ENCODE measurements around the gene KCNK1. TPM values are rescaled to one million over a fixed set of nuclear protein-coding genes. Genes with fewer than 3 reads are reported as not detected.
A peak's percentile ranks its signal among the peaks of the same experiment; 100 is the strongest.

KCNK1 gene
- total and polyA plus RNA-seq, 2 of the 8 experiments (the other 6 are each of a cell fraction or from before 2014, with no cell fraction given): 11.9 to 16.5 TPM

- Histone ChIP-seq H3K56ac (replicated peaks; ENCODE audit: insufficient read length, low read depth, low read length) (no peak overlapping the region), H3K23me2 (ENCODE audit: low read depth, low read length) (no peaks in the 10 kb centered on the region), H3K14ac (ENCODE audit: insufficient read length) (no peak overlapping the region), H2BK12ac (ENCODE audit: low read depth, low read length) (no peak overlapping the region), H2AFZ (ENCODE audit: low read length) (0 out of 2 replicates have a peak overlapping the region, but pooled peaks have one; percentile 17), H3K9me3 (ENCODE audit: insufficient read depth in 2 of 2, low read depth in 1 of 2, low read length in 1 of 2) (peaks cover 9 to 11% of the 10 kb centered on the region in 2 experiments; a peak in 2 of 4 replicates), H3K27me3 (replicated peaks in 1 of 4; ENCODE audit: control insufficient read depth in 3 of 4, extremely low read depth in 1 of 4, insufficient read depth in 3 of 4, low read length in 3 of 4) (no peaks in the 10 kb centered on the region), H3K23ac (ENCODE audit: insufficient read length) (no peak overlapping the region), H2BK15ac (ENCODE audit: low read length) (no peak overlapping the region), H3K36me3 (ENCODE audit: control insufficient read depth in 2 of 4, insufficient read depth in 4 of 4, low read length in 3 of 4) (no peaks in the 10 kb centered on the region; a peak in 1 of 8 replicates), H3K4me3 (ENCODE audit: extremely low read depth in 1 of 4, insufficient read depth in 2 of 4, low read depth in 3 of 4, low read length in 4 of 4) (no peak overlapping the region), H3K18ac (ENCODE audit: extremely low read depth, low read length) (no peak overlapping the region), H3K9ac (replicated peaks in 1 of 4; ENCODE audit: extremely low read depth in 1 of 4, low read depth in 3 of 4, low read length in 3 of 4) (no peak overlapping the region), H2BK120ac (replicated peaks; ENCODE audit: low read depth, low read length) (no peak overlapping the region), H3K79me1 (ENCODE audit: low read depth, low read length) (no peaks in the 10 kb centered on the region), H3K27ac (ENCODE audit: low read depth, low read length) (no peak overlapping the region), H2AK5ac (ENCODE audit: low read depth, low read length) (no peak overlapping the region), H4K5ac (ENCODE audit: insufficient read length, low read depth, low read length) (no peak overlapping the region), H3K4ac (replicated peaks; ENCODE audit: insufficient read length, low read depth, low read length) (no peak overlapping the region), H2BK5ac (ENCODE audit: low read depth, low read length) (no peak overlapping the region), H4K8ac (ENCODE audit: extremely low read depth, insufficient read depth, low read length) (no peak overlapping the region), H3K79me2 (ENCODE audit: control insufficient read depth in 1 of 2, insufficient read depth in 2 of 2, low read length in 2 of 2) (no peaks in the 10 kb centered on the region), H3K4me1 (replicated peaks in 1 of 4; ENCODE audit: control insufficient read depth in 3 of 4, insufficient read depth in 4 of 4, low read length in 3 of 4) (no peaks in the 10 kb centered on the region; a peak in 1 of 7 replicates), H2BK20ac (ENCODE audit: low read length) (no peak overlapping the region), H4K91ac (replicated peaks; ENCODE audit: insufficient read length, low read length) (no peak overlapping the region), H4K20me1 (replicated peaks in 1 of 2; ENCODE audit: control insufficient read depth in 1 of 2, insufficient read depth in 2 of 2, low read length in 2 of 2) (no peaks in the 10 kb centered on the region), H3K4me2 (ENCODE audit: insufficient read depth in 1 of 2, low read depth in 2 of 2, low read length in 2 of 2) (no peak overlapping the region)
- DNase-seq (ENCODE audit: low read depth in 1 of 2, low spot score in 2 of 2): no peak
- 88% methylated on average over 4 of the region's 4 CpGs; no CpG with 5 or more reads in 1 of the 2 experiments for whole genome bisulfite sequencing, 2 experiments (ENCODE audit: extremely low coverage in 1 of 2, insufficient coverage in 1 of 2, insufficient read length in 1 of 2, insufficient replicate concordance in 2 of 2, low coverage in 1 of 2, low lambda C conversion rate in 2 of 2, missing lambda C conversion rate in 1 of 2)
- no peak for FAIRE-seq
- ChIA-PET CTCF (ENCODE audit: partially characterized antibody) (interaction anchor here (0.6 to 1.4 kb wide), 4 partner anchors 9 to 101 kb away, joined by 3 to 4 read pairs (median 3); no protein-coding TSS in a partner anchor), POLR2A (ENCODE audit: partially characterized antibody) (no interaction called here)
- no peak for TF ChIP-seq KDM1A (IDR thresholded peaks at IDR 0.05; ENCODE audit: borderline replicate concordance, low read length)
- TF ChIP-seq NANOG (IDR thresholded peaks at IDR 0.05; ENCODE audit: insufficient read depth, low read depth, low read length, poor library complexity, severe bottlenecking): no peak
- no peak for TF ChIP-seq RAD21 (IDR thresholded peaks at IDR 0.05 in 1 of 2, conservative IDR thresholded peaks at IDR 0.05 in 1 of 2; ENCODE audit: low read depth in 2 of 2, low read length in 2 of 2)
- TF ChIP-seq ATF3 (IDR thresholded peaks at IDR 0.05; ENCODE audit: insufficient read depth, low read depth, low read length): no peak
- TF ChIP-seq RFX5 (IDR thresholded peaks at IDR 0.05; ENCODE audit: borderline replicate concordance, low read depth, low read length): no peak
- TF ChIP-seq YY1 (IDR thresholded peaks at IDR 0.05; ENCODE audit: low read depth, low read length): no peak
- no peak for TF ChIP-seq GTF2F1 (IDR thresholded peaks at IDR 0.05; ENCODE audit: borderline replicate concordance, low read depth, low read length)
- TF ChIP-seq TAF7 (optimal IDR thresholded peaks at IDR 0.05; ENCODE audit: borderline replicate concordance, low read depth, low read length): no peak
- no peak for TF ChIP-seq CREB1 (IDR thresholded peaks at IDR 0.05)
- no peak for TF ChIP-seq SP1 (IDR thresholded peaks at IDR 0.05; ENCODE audit: low read depth, low read length)
- no peak for TF ChIP-seq SUZ12 (IDR thresholded peaks at IDR 0.05; ENCODE audit: low read length)
- no peak for TF ChIP-seq CHD1 (IDR thresholded peaks at IDR 0.05; ENCODE audit: low read depth, low read length)
- no peak for TF ChIP-seq CBX8 (IDR thresholded peaks at IDR 0.05; ENCODE audit: borderline replicate concordance, low read depth, low read length)
Measured at GRCh38 chr1:233714631-233715217, 100.8 kb downstream of the KCNK1 start.

Data from H1 (cell line).